RCC 7860 (cell line): ENCODE data around the gene CD164L2.
"Not testable (repeated sequence)": the region's sequence is repeated elsewhere in the genome, so short reads cannot be mapped to it uniquely, and the experiment has no call there.

Source experiments
- DNase-seq: peaks from one replicate; pipeline ENCODE4 v3.0.0-alpha.2; 2015; ENCODE audit warnings: low spot score
- FAIRE-seq: peaks from 2 replicates; lab custom pipeline; 2012; peaks lifted over from hg19 to GRCh38; lab: Jason Lieb, UNC

CD164L2 gene

GRCh38 chr1:27383039-27383605 lies at the start of gene CD164L2:
CD164L2 (minus strand) TSS chr1:27383333; CDS start chr1:27383239, 94 bp downstream.
- DNase-seq (no peak), FAIRE-seq (no peak)

- not testable (repeated sequence) for FAIRE-seq
Measured at GRCh38 chr1:27432725-27433124, 49.6 kb upstream of the CD164L2 start.

GRCh38 chr1:27431601-27431940 lies 48.4 kb upstream of the CD164L2 start:
- no peak for FAIRE-seq
- no peak for DNase-seq

More at GRCh38 chr1:27432725-27433124, 49.6 kb upstream of the CD164L2 start:
- DNase-seq = not testable (repeated sequence)

GRCh38 chr1:27430903-27431600 lies 47.9 kb upstream of the CD164L2 start:
- no peak for DNase-seq

GRCh38 chr1:27429029-27429425 lies 45.9 kb upstream of the CD164L2 start:
- FAIRE-seq = no peak
- DNase-seq = no peak

More at GRCh38 chr1:27430903-27431600, 47.9 kb upstream of the CD164L2 start:
- FAIRE-seq = no peak

GRCh38 chr1:27428316-27429028 lies 45.3 kb upstream of the CD164L2 start:
- FAIRE-seq (no peak), DNase-seq (no peak)

- DNase-seq (no peak), FAIRE-seq (no peak)
Measured at GRCh38 chr1:27427816-27428315, 44.7 kb upstream of the CD164L2 start.

GRCh38 chr1:27427329-27427728 lies 44.2 kb upstream of the CD164L2 start:
- FAIRE-seq = no peak
- DNase-seq = no peak

GRCh38 chr1:27423709-27424108 lies 40.6 kb upstream of the CD164L2 start:
- FAIRE-seq (no peak), DNase-seq (no peak)

GRCh38 chr1:27418326-27419185 lies 35.4 kb upstream of the CD164L2 start:
- DNase-seq = peak; percentile 86

GRCh38 chr1:27417713-27418112 lies 34.6 kb upstream of the CD164L2 start:
- DNase-seq = no peak
- no peak for FAIRE-seq

More at GRCh38 chr1:27418326-27419185, 35.4 kb upstream of the CD164L2 start:
- peak; percentile 91 for FAIRE-seq

GRCh38 chr1:27416387-27417111 lies 33.4 kb upstream of the CD164L2 start:
- no peak for FAIRE-seq
- DNase-seq = peak; percentile 32

- DNase-seq (no peak), FAIRE-seq (no peak)
Measured at GRCh38 chr1:27414091-27414490, 31.0 kb upstream of the CD164L2 start.

GRCh38 chr1:27413004-27413403 lies 29.9 kb upstream of the CD164L2 start:
- no peak for FAIRE-seq
- no peak for DNase-seq

- FAIRE-seq = no peak
- no peak for DNase-seq
Measured at GRCh38 chr1:27412502-27412901, 29.4 kb upstream of the CD164L2 start.

GRCh38 chr1:27410709-27411108 lies 27.6 kb upstream of the CD164L2 start:
- DNase-seq (no peak), FAIRE-seq (no peak)

- DNase-seq (no peak), FAIRE-seq (no peak)
Measured at GRCh38 chr1:27409669-27410068, 26.5 kb upstream of the CD164L2 start.

GRCh38 chr1:27408151-27408550 lies 25.0 kb upstream of the CD164L2 start:
- DNase-seq = no peak
- no peak for FAIRE-seq

- not testable (repeated sequence) for DNase-seq, FAIRE-seq
Measured at GRCh38 chr1:27406791-27407190, 23.7 kb upstream of the CD164L2 start.

GRCh38 chr1:27406362-27406680 lies 23.2 kb upstream of the CD164L2 start:
- no peak for DNase-seq
- FAIRE-seq = no peak
